GM19351 (cell line): Measurements from ENCODE around the gene SH2D1A.

Source experiments
- ATAC-seq: cut with Tn5 transposase; IDR thresholded peaks from one replicate; pipeline ENCODE4 v1.9.1; 2021; ENCODE audit warnings: mild to moderate bottlenecking, moderate library complexity; ENCODE audit not compliant: unreplicated experiment

SH2D1A gene

GRCh38 chrX:124415115-124415800, 68.9 kb downstream of the SH2D1A start:
- peak; percentile 56 for ATAC-seq

DNA sequence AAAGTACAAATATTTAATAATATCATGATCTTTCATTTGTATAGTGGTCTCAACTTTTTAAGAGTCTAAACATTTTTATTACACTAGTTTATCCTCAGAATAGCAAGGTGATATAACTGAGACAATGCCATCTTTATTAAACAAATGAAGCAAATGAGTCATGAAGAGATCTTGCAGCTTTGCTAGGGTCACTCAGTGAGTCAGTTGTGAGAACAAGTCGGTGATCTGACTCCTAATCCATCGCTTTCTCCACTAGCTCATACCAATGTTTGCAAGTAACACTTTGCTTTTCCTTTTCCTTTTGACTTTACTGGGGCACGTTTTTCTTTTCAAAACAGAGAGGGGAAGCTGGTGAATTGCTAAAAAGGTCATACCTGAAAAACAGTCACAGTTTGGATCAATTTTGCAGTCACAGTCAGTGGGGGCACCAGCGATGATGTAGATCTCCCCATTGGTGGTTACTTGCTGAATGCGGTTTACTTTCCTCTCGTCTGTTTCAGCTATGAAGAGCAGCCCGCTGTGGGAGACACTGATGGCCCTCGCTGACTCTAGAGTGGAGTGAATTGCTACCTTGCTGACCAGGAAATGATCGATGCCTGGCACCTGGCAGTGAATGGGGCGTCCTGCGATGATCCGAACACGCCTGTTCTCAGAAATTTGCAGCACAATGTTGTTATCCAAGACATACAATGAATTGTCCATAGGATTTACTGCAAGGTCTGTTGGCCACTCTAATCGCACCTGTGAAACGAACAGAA, 75.7 kb downstream of the SH2D1A start:
- no peak for ATAC-seq
